Left ventricle myocardium superior (tissue), 1 donor: Measurements from ENCODE around the gene ZNF474. TPM values are rescaled to one million over a fixed set of nuclear protein-coding genes. Genes with fewer than 3 reads are reported as not detected.
"Not testable (repeated sequence)": the region's sequence is repeated elsewhere in the genome, so short reads cannot be mapped to it uniquely, and the experiment has no call there.

Source experiments
- ATAC-seq: fragments of 200-7000 bp; cut with Tn5 transposase; one replicate; pipeline ENCODE4 v1.9.1; 2020; ENCODE audit warnings: mild to moderate bottlenecking, moderate library complexity
- DNase-seq: peaks from one replicate; pipeline ENCODE4 v3.0.0-alpha.2; 2020
- intact Hi-C: fragments of 100-400 bp; cut with micrococcal nuclease; formaldehyde crosslinking; loops from one replicate; pipeline ENCODE4 v1.11.0; 2022
- long read RNA-seq: library from polyadenylated mRNA; unstranded; transcript quantifications from one replicate; pipeline ENCODE4 v2.0.0, GENCODE V29; 2021
- total RNA-seq: library from RNA; stranded (reverse); fragmentation: NEBNext Ultra II Directional; extraction: Animal tissue kit (Norgen Biotek cat#: 25700); gene quantifications from one replicate; pipeline ENCODE4 v1.2.1, GENCODE V29; 2021
- donor health status: DM: no; HTN: yes; CAD: no; lungs with severe emphysema.

Gene ZNF474
- not detected for total RNA-seq
- long read RNA-seq = 0 reads

- no peak for DNase-seq
- peak; percentile 55 for ATAC-seq
- intact Hi-C loops = no loop called here
Observed at GRCh38 chr5:122129306-122129705, at the start of gene ZNF474. Gene ZNF474 (plus strand): TSS chr5:122129546. CDS start chr5:122151991, 22,445 bp downstream.

- no peak for DNase-seq
- ATAC-seq = no peak
- intact Hi-C loops = loop anchor here (10.0 kb wide), 1 partner anchor 107 kb away; no protein-coding TSS in a partner anchor
Observed at GRCh38 chr5:122081541-122081940, 47.8 kb upstream of the ZNF474 start.

- DNase-seq (no peak), ATAC-seq (no peak)
- intact Hi-C loops = loop anchor here (10.0 kb wide), 1 partner anchor 109 kb away; no protein-coding TSS in a partner anchor
Observed at GRCh38 chr5:122083535-122083934, 45.8 kb upstream of the ZNF474 start.

GRCh38 chr5:122085041-122085440 lies 44.3 kb upstream of the ZNF474 start:
- ATAC-seq (no peak), DNase-seq (no peak)
- intact Hi-C loops = loop anchor here (10.0 kb wide), 1 partner anchor 110 kb away; no protein-coding TSS in a partner anchor

- intact Hi-C loops = loop anchor here (10.0 kb wide), 1 partner anchor 115 kb away; no protein-coding TSS in a partner anchor
- no peak for DNase-seq
- peak; percentile 80 for ATAC-seq
Observed at GRCh38 chr5:122089096-122090013, 40.0 kb upstream of the ZNF474 start.

GRCh38 chr5:122091936-122092600 lies 37.3 kb upstream of the ZNF474 start:
- DNase-seq = no peak
- no peak for ATAC-seq
- intact Hi-C loops = no loop called here

DNA sequence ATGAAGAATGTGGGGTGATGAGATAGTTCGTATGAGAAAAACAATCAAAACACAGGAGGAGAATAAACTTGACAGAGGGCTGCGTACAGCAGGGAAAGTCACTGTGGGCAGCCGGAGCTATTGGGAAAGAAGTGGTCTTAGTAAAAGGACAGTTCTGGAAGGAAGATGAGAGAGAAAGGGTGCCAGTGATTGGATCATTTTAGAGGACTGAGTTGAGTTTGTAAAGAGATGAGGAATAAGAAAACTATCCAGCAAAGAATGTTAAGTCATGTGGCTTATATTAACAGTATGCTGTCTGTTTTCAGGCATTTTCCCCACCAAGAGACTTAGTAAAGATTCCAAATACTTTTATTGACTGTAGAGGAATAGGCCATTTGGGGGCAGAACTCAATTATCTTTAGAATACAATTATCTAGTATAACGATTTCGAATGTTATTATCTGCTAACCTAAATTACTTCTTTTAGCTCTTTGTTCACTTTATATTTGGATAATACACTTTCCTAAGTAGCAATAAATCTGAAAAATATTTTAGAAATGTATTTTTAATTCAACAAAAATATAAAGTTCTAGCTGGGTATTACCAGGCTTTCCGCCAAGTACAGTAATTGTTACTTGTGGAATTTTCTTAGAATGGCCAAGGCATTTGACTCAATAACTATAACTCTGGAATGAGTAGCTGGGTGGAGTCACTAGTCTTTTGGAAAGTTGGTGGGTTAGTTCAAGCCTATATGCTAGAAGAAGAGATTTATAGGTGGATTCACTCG lies 35.7 kb upstream of the ZNF474 start:
- ATAC-seq (no peak), DNase-seq (no peak)
- intact Hi-C loops = no loop called here

- ATAC-seq, intact Hi-C loops: not testable (repeated sequence)
Observed at GRCh38 chr5:122094251-122094650, 35.1 kb upstream of the ZNF474 start.

DNA sequence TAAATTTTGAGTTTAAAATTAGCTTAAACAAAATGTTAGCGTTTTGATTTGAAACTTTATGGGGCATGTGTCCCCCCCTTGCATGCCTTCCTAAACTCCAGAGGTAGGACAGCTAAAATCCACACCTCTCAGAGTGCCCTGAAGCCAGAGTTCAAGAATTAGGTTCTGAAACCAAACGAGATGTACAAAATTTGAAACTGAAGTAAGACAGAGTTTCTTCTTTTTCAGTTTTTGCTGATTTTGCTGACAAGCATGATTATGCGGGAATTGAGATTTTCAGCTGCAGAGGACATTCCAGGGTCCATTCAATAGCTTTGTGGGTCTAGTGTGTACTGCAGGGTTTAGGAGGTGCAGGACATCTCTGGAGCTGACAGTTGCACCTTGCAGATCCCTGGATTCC lies 34.2 kb upstream of the ZNF474 start:
- ATAC-seq (no peak), DNase-seq (no peak)
- intact Hi-C loops = no loop called here

More at GRCh38 chr5:122094251-122094650, 35.1 kb upstream of the ZNF474 start:
- DNase-seq = not testable (repeated sequence)

GRCh38 chr5:122097391-122097790 lies 32.0 kb upstream of the ZNF474 start:
- ATAC-seq (no peak), DNase-seq (no peak)
- intact Hi-C loops = no loop called here

GRCh38 chr5:122099060-122099790 lies 30.1 kb upstream of the ZNF474 start:
- intact Hi-C loops = no loop called here
- DNase-seq (no peak), ATAC-seq (no peak)

DNA sequence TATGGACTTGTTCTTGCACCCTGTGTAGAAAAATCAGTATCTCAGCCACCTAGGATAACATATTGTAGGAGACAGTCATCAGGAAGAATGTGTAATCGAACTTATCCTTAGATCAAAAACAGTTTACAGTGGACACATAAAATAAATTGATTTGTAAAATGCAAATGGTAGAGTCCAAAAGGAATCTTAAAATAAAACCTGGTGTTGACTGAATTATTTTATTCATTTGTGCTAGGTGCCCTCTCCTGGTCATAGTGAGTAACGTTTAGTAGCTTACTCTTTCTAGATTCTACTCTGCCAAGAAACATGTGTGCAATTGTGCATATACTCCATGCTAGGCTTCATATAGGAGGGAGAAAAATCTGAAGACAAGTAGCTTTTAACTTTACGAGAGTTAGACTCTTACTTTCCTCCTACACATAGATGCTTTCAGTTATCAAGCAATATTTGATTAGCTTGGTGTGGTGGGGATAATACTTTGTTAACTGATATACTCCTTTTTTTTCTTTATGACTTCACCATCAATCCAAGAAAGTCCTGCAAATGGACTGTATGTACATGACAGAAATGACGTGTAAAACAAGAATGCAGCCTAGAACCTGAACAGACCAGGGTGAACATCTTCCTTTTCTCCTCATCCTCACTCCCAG lies 27.6 kb upstream of the ZNF474 start:
- ATAC-seq = no peak

GRCh38 chr5:122102825-122103224 lies 26.5 kb upstream of the ZNF474 start:
- DNase-seq (no peak), ATAC-seq (no peak)
- intact Hi-C loops = no loop called here

More for the DNA sequence above, 27.6 kb upstream of the ZNF474 start:
- intact Hi-C loops = no loop called here
- DNase-seq = no peak

GRCh38 chr5:122105909-122106308 lies 23.4 kb upstream of the ZNF474 start:
- ATAC-seq = no peak
- intact Hi-C loops = no loop called here
- DNase-seq = no peak

DNA sequence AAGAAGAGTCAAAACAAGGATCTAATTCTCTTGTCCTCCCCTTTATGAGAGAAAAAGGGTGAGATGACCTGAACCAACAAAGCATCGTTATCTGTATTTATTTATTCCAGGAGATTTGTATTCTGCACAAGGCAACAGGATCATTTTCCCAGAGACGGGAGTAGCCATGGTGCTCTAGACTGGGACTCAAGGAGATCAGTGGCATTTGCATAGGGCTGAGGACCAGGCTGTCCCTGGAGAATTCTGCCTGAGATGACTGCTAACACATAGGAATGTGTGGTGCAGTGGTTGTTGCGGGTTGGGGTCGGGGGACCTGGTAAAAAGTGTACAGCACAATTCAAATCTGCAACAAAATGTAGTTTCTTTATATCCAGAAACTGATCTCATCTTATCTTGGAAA lies 22.3 kb upstream of the ZNF474 start:
- ATAC-seq (no peak), DNase-seq (no peak)
- intact Hi-C loops = no loop called here

DNA sequence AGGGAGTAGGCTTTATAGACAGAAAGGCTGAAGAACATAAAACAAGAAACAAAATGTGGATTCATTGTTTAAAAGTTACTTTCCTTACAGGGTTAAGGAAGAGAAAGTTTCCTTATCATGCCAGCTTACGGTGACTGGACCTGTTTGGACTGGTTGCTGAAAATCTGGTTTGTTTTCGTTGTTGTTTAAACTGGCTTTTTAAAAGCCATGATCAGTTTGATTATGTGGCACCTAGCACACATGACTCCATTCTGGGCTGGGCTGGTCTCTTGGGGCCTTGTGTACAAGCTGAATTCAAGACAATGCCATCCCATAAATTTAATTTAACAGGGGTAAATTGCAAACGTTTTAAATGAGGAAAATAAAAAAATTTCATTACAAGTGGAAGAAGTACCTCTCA lies 18.4 kb upstream of the ZNF474 start:
- intact Hi-C loops = no loop called here
- ATAC-seq = no peak
- no peak for DNase-seq

DNA sequence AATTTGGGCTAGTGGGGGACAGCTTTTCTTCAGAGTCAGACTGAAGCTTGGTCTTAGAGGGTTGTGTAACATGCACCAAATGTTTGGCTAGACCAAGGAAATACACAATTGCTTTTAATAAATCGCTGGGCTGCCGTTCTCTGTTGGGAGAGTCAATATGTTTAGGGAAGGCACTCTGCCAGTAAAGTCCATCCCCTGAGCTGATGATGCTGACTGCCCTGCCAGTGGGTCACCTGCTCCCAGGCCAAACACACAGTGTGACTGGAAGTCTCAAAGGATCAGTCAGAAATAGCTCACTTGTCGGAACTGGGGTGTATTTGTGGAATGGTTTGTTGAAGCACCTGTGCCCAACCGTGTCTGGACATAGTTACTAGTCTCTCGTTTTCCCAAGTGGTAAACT lies 17.9 kb upstream of the ZNF474 start:
- intact Hi-C loops = no loop called here
- no peak for ATAC-seq
- DNase-seq = no peak

DNA sequence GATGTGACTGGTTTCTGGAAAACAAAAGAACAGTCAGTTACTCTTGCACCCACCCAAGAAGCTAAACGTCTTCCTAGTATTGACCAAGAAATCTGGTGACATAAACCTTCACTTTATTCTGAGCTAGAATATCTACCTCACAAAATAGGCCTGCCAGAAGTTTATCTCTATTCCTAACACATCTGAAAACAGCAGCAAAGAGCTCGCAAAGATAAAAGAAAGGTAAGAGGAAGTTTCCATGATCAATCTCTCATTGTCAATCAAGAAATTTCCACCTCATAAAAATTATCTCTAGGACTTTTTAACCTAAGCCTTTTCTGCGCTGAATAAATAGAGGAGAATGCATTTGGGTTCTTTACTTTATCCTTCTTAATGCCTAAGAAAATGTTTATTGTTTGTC lies 17.3 kb upstream of the ZNF474 start:
- intact Hi-C loops = no loop called here
- DNase-seq (no peak), ATAC-seq (no peak)
